ENCODE results near the gene CCHCR1. TPM values are rescaled to one million over a fixed set of nuclear protein-coding genes. Genes with fewer than 3 reads are reported as not detected.
A peak's percentile ranks its signal among the peaks of the same experiment; 100 is the strongest.

The CCHCR1 gene
- total RNA-seq, 1 experiment from 2014 or later, result 60.6 TPM

GRCh38 chr6:31128093-31128676 is 29.4 kb downstream of the CCHCR1 start:
- Histone ChIP-seq H3K27ac (no peak overlapping the region), H3K9me3 (ENCODE audit: insufficient read depth, low read depth) (no peaks in the 10 kb centered on the region), H3F3A (ENCODE audit: insufficient read depth, low read depth) (no peaks in the 10 kb centered on the region), H3K4me3 (no peak overlapping the region), H3K36me3 (ENCODE audit: low read depth) (no peaks in the 10 kb centered on the region), H4K20me1 (ENCODE audit: insufficient read depth) (no peaks in the 10 kb centered on the region; the same call in 1 of the 2 replicates), H3K79me2 (ENCODE audit: low read depth) (no peaks in the 10 kb centered on the region), H3K4me2 (no peak overlapping the region), H3K27me3 (ENCODE audit: insufficient read depth, low read depth) (no peaks in the 10 kb centered on the region), H3K4me1 (replicated peaks; ENCODE audit: insufficient read depth) (peaks cover 15% of the 10 kb centered on the region), H2AFZ (no peak overlapping the region), H3K9me2 (ENCODE audit: insufficient read depth) (no peaks in the 10 kb centered on the region)
- TF ChIP-seq EZH2 (IDR thresholded peaks at IDR 0.05; ENCODE audit: low read depth), result no peak
- peak; percentile 85 for TF ChIP-seq CTCF (conservative IDR thresholded peaks at IDR 0.05)
- intact Hi-C loops (cut with micrococcal nuclease; ENCODE audit: unreplicated experiment), result loop anchor here (1.0 to 5.0 kb wide), 5 partner anchors 26 to 299 kb away; partner anchors contain the start of gene VARS2
- CTCF ChIA-PET, result interaction anchor here (0.6 kb wide), 2 partner anchors 46 to 75 kb away, joined by 3 to 4 read pairs; no protein-coding TSS in a partner anchor
- peak; percentile 45 to 66 for DNase-seq
- POLR2A ChIA-PET (ENCODE audit: unreplicated experiment), result no interaction called here
- no TSS peak for BruUV-seq (replicated peaks)

GRCh38 chr6:31126396-31127175 is 31.0 kb downstream of the CCHCR1 start:
- no peak for DNase-seq
- TF ChIP-seq EZH2 (IDR thresholded peaks at IDR 0.05; ENCODE audit: low read depth) (no peak), CTCF (conservative IDR thresholded peaks at IDR 0.05) (no peak)
- peaks cover 15% of the 10 kb centered on the region for H3K4me1 ChIP-seq (replicated peaks; ENCODE audit: insufficient read depth)
- CTCF ChIA-PET, result interaction anchor here (0.5 to 2.0 kb wide), 8 partner anchors 12 to 312 kb away, joined by 3 to 9 read pairs (median 3); partner anchors contain the start of gene PSORS1C1
- no peaks in the 10 kb centered on the region for H3K27me3 ChIP-seq (ENCODE audit: insufficient read depth, low read depth)
- no peaks in the 10 kb centered on the region for H3K9me3 ChIP-seq (ENCODE audit: insufficient read depth, low read depth)
- no peaks in the 10 kb centered on the region for H3K79me2 ChIP-seq (ENCODE audit: low read depth)
- no peak overlapping the region for H3K27ac ChIP-seq
- POLR2A ChIA-PET (ENCODE audit: unreplicated experiment), result interaction anchor here (0.6 kb wide), 1 partner anchor 914 kb away, joined by 3 read pairs; the partner anchor contains the start of gene TRIM26
- H2AFZ ChIP-seq, result no peak overlapping the region
- H3K4me3 ChIP-seq, result no peak overlapping the region
- no peaks in the 10 kb centered on the region for H3K9me2 ChIP-seq (ENCODE audit: insufficient read depth)
- BruUV-seq (replicated peaks), result no TSS peak
- H3K4me2 ChIP-seq, result no peak overlapping the region
- no peaks in the 10 kb centered on the region for H3F3A ChIP-seq (ENCODE audit: insufficient read depth, low read depth)
- H4K20me1 ChIP-seq (ENCODE audit: insufficient read depth), result no peaks in the 10 kb centered on the region; the same call in 1 of the 2 replicates
- intact Hi-C loops (cut with micrococcal nuclease; ENCODE audit: unreplicated experiment), result loop anchor here (5.0 kb wide), 1 partner anchor 54 kb away; no protein-coding TSS in a partner anchor
- H3K36me3 ChIP-seq (ENCODE audit: low read depth), result no peaks in the 10 kb centered on the region

GRCh38 chr6:31125586-31126363 is 31.8 kb downstream of the CCHCR1 start:
- no peaks in the 10 kb centered on the region; the same call in 1 of the 2 replicates for H4K20me1 ChIP-seq (ENCODE audit: insufficient read depth)
- DNase-seq, result no peak
- no peak overlapping the region for H3K4me3 ChIP-seq
- H3F3A ChIP-seq (ENCODE audit: insufficient read depth, low read depth), result no peaks in the 10 kb centered on the region
- ChIA-PET POLR2A (ENCODE audit: unreplicated experiment) (no interaction called here), CTCF (interaction anchor here (0.9 to 2.0 kb wide), 4 partner anchors 10 to 67 kb away, joined by 4 to 9 read pairs (median 4); no protein-coding TSS in a partner anchor)
- no peak for TF ChIP-seq EZH2 (IDR thresholded peaks at IDR 0.05; ENCODE audit: low read depth)
- no peak for TF ChIP-seq CTCF (conservative IDR thresholded peaks at IDR 0.05)
- no peak overlapping the region for H2AFZ ChIP-seq
- BruUV-seq (replicated peaks), result no TSS peak
- H3K27me3 ChIP-seq (ENCODE audit: insufficient read depth, low read depth), result no peaks in the 10 kb centered on the region
- no peaks in the 10 kb centered on the region for H3K36me3 ChIP-seq (ENCODE audit: low read depth)
- H3K27ac ChIP-seq, result no peak overlapping the region
- intact Hi-C loops (cut with micrococcal nuclease; ENCODE audit: unreplicated experiment), result loop anchor here (5.0 kb wide), 1 partner anchor 53 kb away; no protein-coding TSS in a partner anchor
- H3K4me2 ChIP-seq, result no peak overlapping the region
- H3K79me2 ChIP-seq (ENCODE audit: low read depth), result no peaks in the 10 kb centered on the region
- H3K4me1 ChIP-seq (replicated peaks; ENCODE audit: insufficient read depth), result peaks cover 15% of the 10 kb centered on the region
- no peaks in the 10 kb centered on the region for H3K9me3 ChIP-seq (ENCODE audit: insufficient read depth, low read depth)
- H3K9me2 ChIP-seq (ENCODE audit: insufficient read depth), result no peaks in the 10 kb centered on the region

Measured in PC-9 (cell line).